Smooth muscle cell (in vitro differentiated cells): Measurements from ENCODE around the gene OLFML1. TPM values are rescaled to one million over a fixed set of nuclear protein-coding genes. Genes with fewer than 3 reads are reported as not detected.

Experiments used
- DNase-seq: peaks from one replicate; lab custom pipeline; 2025; ENCODE audit not compliant: unreplicated experiment; lab: John Stamatoyannopoulos, UW
- H2AFZ ChIP-seq: fragments of 200-600 bp; sonication (generic); 2 replicates; pipeline ENCODE4 v1.6.0; 2016; ENCODE audit warnings: antibody characterized with exemption, low read depth, mild to moderate bottlenecking
- H3F3A ChIP-seq: fragments of 200-600 bp; sonication (generic); 2 replicates; pipeline ENCODE4 v1.6.0; 2017; ENCODE audit warnings: antibody characterized with exemption, low read depth
- H3K27ac ChIP-seq: fragments of 200-600 bp; sonication (generic); 2 replicates; pipeline ENCODE4 v1.5.1; 2016; ENCODE audit warnings: low read depth, mild to moderate bottlenecking
- H3K27me3 ChIP-seq: fragments of 200-600 bp; sonication (generic); 2 replicates; pipeline ENCODE4 v1.6.1; 2016; ENCODE audit warnings: low read depth, mild to moderate bottlenecking
- H3K36me3 ChIP-seq: fragments of 200-600 bp; sonication (generic); 2 replicates; pipeline ENCODE4 v1.5.1; 2016; ENCODE audit warnings: low read depth
- H3K4me1 ChIP-seq: fragments of 200-600 bp; sonication (generic); 2 replicates; pipeline ENCODE4 v1.5.1; 2016; ENCODE audit warnings: low read depth
- H3K4me2 ChIP-seq: fragments of 200-600 bp; sonication (generic); 2 replicates; pipeline ENCODE4 v1.6.0; 2016; ENCODE audit warnings: mild to moderate bottlenecking
- H3K4me3 ChIP-seq: fragments of 200-600 bp; sonication (generic); 2 replicates; pipeline ENCODE4 v1.5.1; 2016; ENCODE audit warnings: mild to moderate bottlenecking
- H3K79me2 ChIP-seq: fragments of 200-600 bp; sonication (generic); 2 replicates; pipeline ENCODE4 v1.6.0; 2016; ENCODE audit warnings: low read depth, mild to moderate bottlenecking
- H3K9ac ChIP-seq: fragments of 200-600 bp; sonication (generic); 2 replicates; pipeline ENCODE4 v1.6.0; 2016; ENCODE audit warnings: low read depth
- H3K9me3 ChIP-seq: fragments of 200-600 bp; sonication (generic); replicated peaks from 2 replicates; pipeline ENCODE4 v1.5.1; 2016; ENCODE audit warnings: low read depth
- H4K20me1 ChIP-seq: fragments of 200-600 bp; sonication (generic); 2 replicates; pipeline ENCODE4 v1.6.0; 2016; ENCODE audit warnings: low read depth
- WGBS: methylation state at CpG from one replicate; pipeline ENCODE4 v1.1.7; 2016; ENCODE audit warnings: low lambda C conversion rate; 5-methylcytosine and 5-hydroxymethylcytosine counted together
- polyA plus RNA-seq: library from polyadenylated mRNA; unstranded; fragments of >200 nt; fragmentation: Nextera tagmentation; extraction: Ambion mirVana; gene quantifications from 2 replicates; pipeline ENCODE4 v1.2.1, GENCODE V29; 2016
- total RNA-seq: library from RNA; depleted of rRNA; stranded (reverse); fragments of >200 nt; gene quantifications from 2 replicates; pipeline ENCODE4 v1.2.3, GENCODE V29; 2014
- TF ChIP-seq, protein P1 (sequence below): fragments of 200-600 bp; sonication (generic); IDR thresholded peaks from 2 replicates; pipeline ENCODE4 v1.5.1; 2017; ENCODE audit warnings: borderline replicate concordance, mild to moderate bottlenecking, antibody characterized with exemption; ENCODE audit not compliant: insufficient read depth, poor library complexity, severe bottlenecking

OLFML1 gene
- total and polyA plus RNA-seq, 2 experiments from 2014 or later = 0.14 TPM; not detected in 1

DNA sequence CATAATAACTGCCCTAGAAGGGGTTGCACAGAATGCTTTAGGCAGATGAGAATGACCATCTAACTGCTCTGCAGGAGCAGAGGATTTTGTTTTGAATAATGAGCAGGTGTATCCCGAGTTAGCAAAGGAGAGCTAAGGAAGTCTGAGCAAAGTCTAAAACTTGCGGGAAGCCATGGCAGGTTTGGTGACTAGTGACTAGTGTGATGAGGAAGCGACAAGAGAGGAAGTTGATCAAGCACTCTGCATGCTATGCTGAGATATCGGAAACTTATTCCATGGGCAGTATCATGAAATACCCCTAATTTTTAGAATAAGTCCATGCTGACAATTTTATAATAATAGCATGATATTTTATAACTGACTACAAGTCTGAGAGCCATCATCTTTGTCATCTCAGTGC is 12.9 kb downstream of the OLFML1 start:
- Histone ChIP-seq H3K4me3 (no peak overlapping the region), H3K4me1 (no peaks in the 10 kb centered on the region), H3K27me3 (no peaks in the 10 kb centered on the region), H3F3A (no peaks in the 10 kb centered on the region), H3K27ac (no peak overlapping the region), H3K4me2 (no peak overlapping the region), H3K9me3 (no peaks in the 10 kb centered on the region), H4K20me1 (no peaks in the 10 kb centered on the region), H3K9ac (no peak overlapping the region), H3K79me2 (no peaks in the 10 kb centered on the region), H3K36me3 (no peaks in the 10 kb centered on the region), H2AFZ (no peak overlapping the region)
- WGBS = 92% methylated on average over 4 of the region's 4 CpGs
- TF ChIP-seq, protein P1, sequence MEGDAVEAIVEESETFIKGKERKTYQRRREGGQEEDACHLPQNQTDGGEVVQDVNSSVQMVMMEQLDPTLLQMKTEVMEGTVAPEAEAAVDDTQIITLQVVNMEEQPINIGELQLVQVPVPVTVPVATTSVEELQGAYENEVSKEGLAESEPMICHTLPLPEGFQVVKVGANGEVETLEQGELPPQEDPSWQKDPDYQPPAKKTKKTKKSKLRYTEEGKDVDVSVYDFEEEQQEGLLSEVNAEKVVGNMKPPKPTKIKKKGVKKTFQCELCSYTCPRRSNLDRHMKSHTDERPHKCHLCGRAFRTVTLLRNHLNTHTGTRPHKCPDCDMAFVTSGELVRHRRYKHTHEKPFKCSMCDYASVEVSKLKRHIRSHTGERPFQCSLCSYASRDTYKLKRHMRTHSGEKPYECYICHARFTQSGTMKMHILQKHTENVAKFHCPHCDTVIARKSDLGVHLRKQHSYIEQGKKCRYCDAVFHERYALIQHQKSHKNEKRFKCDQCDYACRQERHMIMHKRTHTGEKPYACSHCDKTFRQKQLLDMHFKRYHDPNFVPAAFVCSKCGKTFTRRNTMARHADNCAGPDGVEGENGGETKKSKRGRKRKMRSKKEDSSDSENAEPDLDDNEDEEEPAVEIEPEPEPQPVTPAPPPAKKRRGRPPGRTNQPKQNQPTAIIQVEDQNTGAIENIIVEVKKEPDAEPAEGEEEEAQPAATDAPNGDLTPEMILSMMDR = no peak
- no peak for DNase-seq

DNA sequence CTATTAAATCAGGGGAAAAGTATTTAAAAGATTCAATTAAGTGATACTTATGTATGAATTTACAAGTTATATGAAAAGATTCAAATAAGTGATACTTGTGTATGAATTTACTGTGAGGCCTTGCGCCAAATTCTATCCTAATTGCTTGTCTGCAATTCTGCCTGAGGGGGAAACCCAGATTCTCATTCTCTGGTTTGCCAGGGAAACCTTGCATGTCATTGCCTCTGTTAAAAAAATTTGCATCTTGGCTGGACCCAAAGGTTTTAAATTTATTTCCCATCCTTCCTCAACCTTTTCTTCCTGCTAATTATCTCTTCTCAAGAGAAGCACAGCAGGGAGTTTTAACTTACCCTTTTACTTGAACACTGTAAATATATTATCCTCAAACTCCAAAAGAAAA is 13.8 kb downstream of the OLFML1 start:
- no peak overlapping the region for H3K4me2 ChIP-seq
- no peak overlapping the region for H3K4me3 ChIP-seq
- no peaks in the 10 kb centered on the region for H3K36me3 ChIP-seq
- no peaks in the 10 kb centered on the region for H3K79me2 ChIP-seq
- TF ChIP-seq, protein P1 = no peak
- H4K20me1 ChIP-seq = no peaks in the 10 kb centered on the region
- H3K9ac ChIP-seq = no peak overlapping the region
- H3K9me3 ChIP-seq = no peaks in the 10 kb centered on the region
- no peak for DNase-seq
- no peaks in the 10 kb centered on the region for H3F3A ChIP-seq
- H3K4me1 ChIP-seq = no peaks in the 10 kb centered on the region
- no peak overlapping the region for H3K27ac ChIP-seq
- 81% methylated on average over 1 of the region's 1 CpG for WGBS
- H3K27me3 ChIP-seq = no peaks in the 10 kb centered on the region
- H2AFZ ChIP-seq = no peak overlapping the region

DNA sequence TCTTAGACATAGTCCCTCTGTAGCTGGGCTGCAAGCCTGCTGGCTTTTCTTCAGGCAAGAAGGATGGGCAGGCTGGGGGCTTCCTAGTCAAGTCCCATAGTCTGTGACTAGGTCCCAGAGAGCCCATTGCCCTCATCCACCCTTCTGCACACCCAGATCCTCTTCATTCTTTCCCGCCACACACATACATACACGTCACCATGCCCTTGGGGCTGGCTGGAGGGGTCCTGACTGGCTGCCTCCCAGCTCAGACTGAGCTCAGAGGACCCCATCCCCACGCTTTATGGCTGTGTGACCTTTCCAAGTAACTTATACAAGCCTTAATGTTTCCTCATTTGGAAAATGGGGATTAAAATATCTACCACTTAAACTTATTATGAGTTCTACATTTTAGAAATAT is 14.9 kb downstream of the OLFML1 start:
- H3K9ac ChIP-seq = no peak overlapping the region
- H2AFZ ChIP-seq = no peak overlapping the region
- H3K4me3 ChIP-seq = no peak overlapping the region
- H3K27ac ChIP-seq = no peak overlapping the region
- H3K27me3 ChIP-seq = no peaks in the 10 kb centered on the region
- H3F3A ChIP-seq = no peaks in the 10 kb centered on the region
- TF ChIP-seq, protein P1 = no peak
- H3K4me1 ChIP-seq = no peaks in the 10 kb centered on the region
- no peaks in the 10 kb centered on the region for H4K20me1 ChIP-seq
- 96% methylated on average over 3 of the region's 3 CpGs for WGBS
- H3K9me3 ChIP-seq = no peaks in the 10 kb centered on the region
- no peak overlapping the region for H3K4me2 ChIP-seq
- H3K36me3 ChIP-seq = no peaks in the 10 kb centered on the region
- no peaks in the 10 kb centered on the region for H3K79me2 ChIP-seq
- no peak for DNase-seq

DNA sequence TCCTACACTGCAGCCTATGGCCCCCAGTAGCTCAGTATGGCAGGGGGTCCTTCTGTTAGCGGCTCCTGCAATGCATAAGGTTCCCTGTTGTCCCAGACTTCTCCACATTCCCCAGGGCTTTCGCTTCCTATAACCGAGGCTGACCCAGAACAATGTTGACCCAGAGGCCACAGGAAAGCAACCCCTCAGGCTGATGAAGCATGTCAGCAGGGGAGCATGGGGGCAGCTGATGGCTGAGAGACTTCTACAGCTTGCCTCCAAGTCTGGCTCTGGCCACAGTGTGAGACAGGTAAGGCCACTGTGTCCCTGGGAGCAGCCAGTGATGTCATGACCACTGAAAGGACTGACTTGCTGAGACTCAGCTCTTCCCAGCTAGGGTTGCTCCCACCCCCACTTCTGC is 15.9 kb downstream of the OLFML1 start:
- Histone ChIP-seq H3K4me1 (no peaks in the 10 kb centered on the region), H3K4me2 (no peak overlapping the region), H3K27me3 (no peaks in the 10 kb centered on the region), H2AFZ (no peak overlapping the region), H3F3A (no peaks in the 10 kb centered on the region), H4K20me1 (no peaks in the 10 kb centered on the region), H3K27ac (no peak overlapping the region), H3K9me3 (no peaks in the 10 kb centered on the region), H3K4me3 (no peak overlapping the region), H3K79me2 (no peaks in the 10 kb centered on the region), H3K9ac (no peak overlapping the region), H3K36me3 (no peaks in the 10 kb centered on the region)
- DNase-seq = no peak
- TF ChIP-seq, protein P1 = no peak
- WGBS = 86% methylated on average over 3 of the region's 3 CpGs
